Mammary epithelial cell (primary cell): ENCODE results near the gene BTRC.

Experiments
- EZH2 ChIP-seq: IDR thresholded peaks from 2 replicates; pipeline ENCODE4 v1.6.1; 2012; ENCODE audit warnings: low read length, inconsistent platforms, borderline replicate concordance
- TF ChIP-seq, protein P1 (sequence below), 2 donors: IDR thresholded peaks in 1 of 2; conservative IDR thresholded peaks in 1 of 2; 2 replicates each; pipeline ENCODE4 v1.5.1; 2011 to 2012; ENCODE audit warnings: inconsistent platforms in 2 of 2, low read length in 2 of 2, mild to moderate bottlenecking in 2 of 2, control low read depth in 1 of 2, low read depth in 1 of 2; ENCODE audit not compliant: insufficient read depth in 1 of 2; ENCODE audit errors: extremely low read depth in 1 of 2

GRCh38 chr10:101493782-101494281 lies 139.9 kb downstream of the BTRC start:
- TF ChIP-seq, protein P1, sequence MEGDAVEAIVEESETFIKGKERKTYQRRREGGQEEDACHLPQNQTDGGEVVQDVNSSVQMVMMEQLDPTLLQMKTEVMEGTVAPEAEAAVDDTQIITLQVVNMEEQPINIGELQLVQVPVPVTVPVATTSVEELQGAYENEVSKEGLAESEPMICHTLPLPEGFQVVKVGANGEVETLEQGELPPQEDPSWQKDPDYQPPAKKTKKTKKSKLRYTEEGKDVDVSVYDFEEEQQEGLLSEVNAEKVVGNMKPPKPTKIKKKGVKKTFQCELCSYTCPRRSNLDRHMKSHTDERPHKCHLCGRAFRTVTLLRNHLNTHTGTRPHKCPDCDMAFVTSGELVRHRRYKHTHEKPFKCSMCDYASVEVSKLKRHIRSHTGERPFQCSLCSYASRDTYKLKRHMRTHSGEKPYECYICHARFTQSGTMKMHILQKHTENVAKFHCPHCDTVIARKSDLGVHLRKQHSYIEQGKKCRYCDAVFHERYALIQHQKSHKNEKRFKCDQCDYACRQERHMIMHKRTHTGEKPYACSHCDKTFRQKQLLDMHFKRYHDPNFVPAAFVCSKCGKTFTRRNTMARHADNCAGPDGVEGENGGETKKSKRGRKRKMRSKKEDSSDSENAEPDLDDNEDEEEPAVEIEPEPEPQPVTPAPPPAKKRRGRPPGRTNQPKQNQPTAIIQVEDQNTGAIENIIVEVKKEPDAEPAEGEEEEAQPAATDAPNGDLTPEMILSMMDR (conservative IDR thresholded peaks at IDR 0.05 in 1 of 2, IDR thresholded peaks at IDR 0.05 in 1 of 2; ENCODE audit: extremely low read depth in 1 of 2, insufficient read depth in 1 of 2, low read depth in 1 of 2, low read length in 2 of 2): no peak
- TF ChIP-seq EZH2: no peak
